Measurements from ENCODE around the gene BDKRB1. TPM values are rescaled to one million over a fixed set of nuclear protein-coding genes. Genes with fewer than 3 reads are reported as not detected.
A peak's percentile ranks its signal among the peaks of the same experiment; 100 is the strongest.

BDKRB1 gene
- total RNA-seq, 1 experiment from 2014 or later: 1.4 TPM

DNA sequence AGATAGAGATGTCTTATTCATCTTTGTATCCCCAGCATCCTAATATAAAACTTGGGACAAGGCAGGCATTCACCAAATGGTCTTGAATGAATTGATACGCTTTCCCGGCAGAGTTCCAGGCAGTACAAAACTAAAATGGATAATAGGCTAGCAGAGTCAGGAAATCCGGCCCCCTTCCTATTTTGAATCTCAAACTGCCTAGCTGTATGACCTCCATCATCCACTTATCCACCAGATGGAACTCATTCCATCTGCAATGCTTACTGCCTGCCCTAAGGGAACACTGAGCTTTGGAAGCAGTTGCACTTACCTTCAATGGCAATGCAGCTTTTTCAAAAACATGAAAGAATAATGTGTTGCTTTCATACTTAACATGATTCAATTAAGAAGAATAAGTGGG lies 43.4 kb downstream of the BDKRB1 start:
- no peak overlapping the region for H3K4me3 ChIP-seq (ENCODE audit: insufficient read depth, low read depth, low read length)
- H3K27me3 ChIP-seq (ENCODE audit: control insufficient read depth, insufficient read depth, low read length): no peaks in the 10 kb centered on the region
- no peak for DNase-seq
- H3K36me3 ChIP-seq (replicated peaks; ENCODE audit: control insufficient read depth, insufficient read depth, low read length): no peaks in the 10 kb centered on the region; the same call in none of the 2 replicates

- H3K27me3 ChIP-seq (ENCODE audit: control insufficient read depth, insufficient read depth, low read length): no peaks in the 10 kb centered on the region
- no peaks in the 10 kb centered on the region; the same call in none of the 2 replicates for H3K36me3 ChIP-seq (replicated peaks; ENCODE audit: control insufficient read depth, insufficient read depth, low read length)
- no peak overlapping the region for H3K4me3 ChIP-seq (ENCODE audit: insufficient read depth, low read depth, low read length)
These were observed 48.0 kb downstream of the BDKRB1 start for GRCh38 chr14:96303981-96304380.

GRCh38 chr14:96304956-96305355 lies 48.9 kb downstream of the BDKRB1 start:
- no peaks in the 10 kb centered on the region for H3K27me3 ChIP-seq (ENCODE audit: control insufficient read depth, insufficient read depth, low read length)
- peak; percentile 38 for DNase-seq
- no peak overlapping the region for H3K4me3 ChIP-seq (ENCODE audit: insufficient read depth, low read depth, low read length)
- no peaks in the 10 kb centered on the region; the same call in none of the 2 replicates for H3K36me3 ChIP-seq (replicated peaks; ENCODE audit: control insufficient read depth, insufficient read depth, low read length)

More at GRCh38 chr14:96303981-96304380, 48.0 kb downstream of the BDKRB1 start:
- DNase-seq: no peak

GRCh38 chr14:96307434-96307833 lies 51.4 kb downstream of the BDKRB1 start:
- Histone ChIP-seq H3K36me3 (replicated peaks; ENCODE audit: control insufficient read depth, insufficient read depth, low read length) (no peaks in the 10 kb centered on the region; the same call in 1 of the 2 replicates), H3K27me3 (ENCODE audit: control insufficient read depth, insufficient read depth, low read length) (no peaks in the 10 kb centered on the region), H3K4me3 (ENCODE audit: insufficient read depth, low read depth, low read length) (no peak overlapping the region)
- no peak for DNase-seq

GRCh38 chr14:96309133-96309895 lies 53.3 kb downstream of the BDKRB1 start:
- DNase-seq: no peak
- Histone ChIP-seq H3K4me3 (ENCODE audit: insufficient read depth, low read depth, low read length) (no peak overlapping the region), H3K27me3 (ENCODE audit: control insufficient read depth, insufficient read depth, low read length) (no peaks in the 10 kb centered on the region), H3K36me3 (replicated peaks; ENCODE audit: control insufficient read depth, insufficient read depth, low read length) (no peaks in the 10 kb centered on the region; the same call in 1 of the 2 replicates)

DNA sequence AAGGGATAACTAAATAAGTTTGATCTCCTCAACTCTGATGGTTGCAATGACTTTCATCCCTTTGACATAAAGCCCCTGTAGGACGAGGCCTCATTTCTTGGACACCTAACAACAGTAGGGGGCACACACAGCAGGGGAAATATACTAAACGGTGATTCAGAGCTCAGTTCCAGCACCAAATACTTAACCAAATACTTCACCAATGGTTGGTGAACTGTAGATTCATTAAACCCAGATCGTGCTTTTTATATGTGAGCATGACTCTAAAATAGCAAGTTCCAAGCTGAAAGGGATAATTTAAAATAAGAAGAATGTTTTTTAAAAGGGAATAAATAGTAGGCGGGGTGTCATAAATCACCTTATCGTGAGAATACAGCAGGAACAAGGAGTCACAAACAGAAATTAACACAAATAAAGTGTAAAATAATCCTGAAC lies 53.9 kb downstream of the BDKRB1 start:
- no peak overlapping the region for H3K4me3 ChIP-seq (ENCODE audit: insufficient read depth, low read depth, low read length)
- no peak for DNase-seq
- no peaks in the 10 kb centered on the region; the same call in 1 of the 2 replicates for H3K36me3 ChIP-seq (replicated peaks; ENCODE audit: control insufficient read depth, insufficient read depth, low read length)
- H3K27me3 ChIP-seq (ENCODE audit: control insufficient read depth, insufficient read depth, low read length): no peaks in the 10 kb centered on the region

GRCh38 chr14:96310906-96311305 lies 54.9 kb downstream of the BDKRB1 start:
- Histone ChIP-seq H3K27me3 (ENCODE audit: control insufficient read depth, insufficient read depth, low read length) (no peaks in the 10 kb centered on the region), H3K4me3 (ENCODE audit: insufficient read depth, low read depth, low read length) (no peak overlapping the region), H3K36me3 (replicated peaks; ENCODE audit: control insufficient read depth, insufficient read depth, low read length) (no peaks in the 10 kb centered on the region; the same call in 1 of the 2 replicates)
- no peak for DNase-seq

Other genes with a start within 250 kb of the BDKRB1 start
- gene C14orf132, start 216.8 kb upstream of the BDKRB1 start, total RNA-seq (2014; rRNA removed; shearing (Covaris generic)): 12.1 and 12.5 TPM in 2 replicates
- 1.3 and 3.0 TPM in 2 replicates for gene BDKRB2, start 51.4 kb upstream of the BDKRB1 start, total RNA-seq (2014; rRNA removed; shearing (Covaris generic))
- 7.1 and 10.0 TPM in 2 replicates for gene ATG2B, start 107.1 kb downstream of the BDKRB1 start, total RNA-seq (2014; rRNA removed; shearing (Covaris generic))
- 48.4 and 50.2 TPM in 2 replicates for gene GSKIP, start 107.3 kb downstream of the BDKRB1 start, total RNA-seq (2014; rRNA removed; shearing (Covaris generic))
- gene AK7, start 135.9 kb downstream of the BDKRB1 start, total RNA-seq (2014; rRNA removed; shearing (Covaris generic)): 2.1 and 2.2 TPM in 2 replicates
- 73.9 and 101 TPM in 2 replicates for gene PAPOLA, start 246.2 kb downstream of the BDKRB1 start, total RNA-seq (2014; rRNA removed; shearing (Covaris generic))